IMR-90 (cell line): ENCODE measurements around the gene GOT2. TPM values are rescaled to one million over a fixed set of nuclear protein-coding genes. Genes with fewer than 3 reads are reported as not detected.
A peak's percentile ranks its signal among the peaks of the same experiment; 100 is the strongest.

Experiments used
- ATAC-seq: fragments of 200-7000 bp; cut with Tn5 transposase; 2 replicates; pipeline ENCODE4 v1.9.1; 2020; ENCODE audit warnings: low read depth, mild to moderate bottlenecking, moderate library complexity
- BruUV-seq: library from RNA; stranded (reverse); fragments of 400-500 nt; replicated peaks from 2 replicates; lab custom pipeline; 2021; lab: Mats Ljungman, UMichigan
- CTCF ChIA-PET: fragments of 300-600 bp; formaldehyde crosslinking; extraction: SDS; loops from one replicate; lab custom pipeline; 2021; ENCODE audit warnings: antibody characterized with exemption; lab: Yijun Ruan, JAX
- POLR2A ChIA-PET: fragments of 300-600 bp; sonication (Branson Sonifier 250); formaldehyde crosslinking; loops from one replicate; lab custom pipeline; 2022; ENCODE audit warnings: antibody characterized with exemption; ENCODE audit not compliant: unreplicated experiment; lab: Charles Lee
- DNase-seq: peaks from one replicate; pipeline ENCODE4 v3.0.0; 2013
- H2AFZ ChIP-seq: replicated peaks from 2 replicates; pipeline ENCODE3; 2013; ENCODE audit warnings: low read length, mild to moderate bottlenecking; ENCODE audit not compliant: poor library complexity
- H2AK5ac ChIP-seq: 2 replicates; pipeline ENCODE4 v1.6.1; 2013; ENCODE audit warnings: low read depth, low read length, inconsistent platforms
- H2AK9ac ChIP-seq: replicated peaks from 2 replicates; pipeline ENCODE3; 2013; ENCODE audit warnings: mild to moderate bottlenecking, low read depth, low read length, moderate library complexity; ENCODE audit not compliant: poor library complexity
- H2BK120ac ChIP-seq: 2 replicates; pipeline ENCODE4 v1.6.1; 2013; ENCODE audit warnings: low read depth, low read length, inconsistent platforms
- H2BK15ac ChIP-seq: 3 replicates; pipeline ENCODE4 v1.6.1; 2013; ENCODE audit warnings: low read depth, low read length, inconsistent platforms
- H2BK20ac ChIP-seq: 2 replicates; pipeline ENCODE4 v1.6.1; 2013; ENCODE audit warnings: low read depth, mild to moderate bottlenecking, inconsistent platforms, low read length, moderate library complexity
- H2BK5ac ChIP-seq: 2 replicates; pipeline ENCODE4 v1.6.1; 2013; ENCODE audit warnings: mild to moderate bottlenecking, low read depth, low read length, inconsistent platforms; ENCODE audit not compliant: poor library complexity, severe bottlenecking
- H3K14ac ChIP-seq: replicated peaks from 2 replicates; pipeline ENCODE4 v1.6.1; 2013; ENCODE audit warnings: low read depth, low read length, inconsistent platforms
- H3K18ac ChIP-seq: 2 replicates; pipeline ENCODE4 v1.6.1; 2013; ENCODE audit warnings: low read depth, low read length, control low read depth
- H3K23ac ChIP-seq: 2 replicates; pipeline ENCODE4 v1.6.1; 2013; ENCODE audit warnings: low read depth, low read length, inconsistent platforms
- H3K27ac ChIP-seq: 2 replicates; pipeline ENCODE4 v1.5.1; 2013; ENCODE audit warnings: mild to moderate bottlenecking, control low read depth, low read length; ENCODE audit not compliant: insufficient read depth
- H3K27me3 ChIP-seq: 2 replicates; pipeline ENCODE4 v1.6.1; 2013; ENCODE audit warnings: low read length; ENCODE audit not compliant: control insufficient read depth, insufficient read depth
- H3K36me3 ChIP-seq: 2 replicates; pipeline ENCODE4 v1.6.1; 2013; ENCODE audit warnings: low read length, mixed read lengths; ENCODE audit not compliant: control insufficient read depth, insufficient read depth
- H3K4ac ChIP-seq: 2 replicates; pipeline ENCODE4 v1.6.1; 2013; ENCODE audit warnings: low read depth, low read length, inconsistent platforms
- H3K4me1 ChIP-seq: 2 replicates; pipeline ENCODE4 v1.6.1; 2013; ENCODE audit warnings: low read length, mixed read lengths; ENCODE audit not compliant: control insufficient read depth, insufficient read depth
- H3K4me2 ChIP-seq: 2 replicates; pipeline ENCODE4 v1.6.1; 2013; ENCODE audit warnings: low read depth, mild to moderate bottlenecking, control low read depth, low read length, moderate library complexity
- H3K4me3 ChIP-seq: 2 replicates; pipeline ENCODE4 v1.5.1; 2013; ENCODE audit warnings: low read depth, mild to moderate bottlenecking, control low read depth, low read length, moderate library complexity; ENCODE audit not compliant: insufficient read depth
- H3K56ac ChIP-seq: 2 replicates; pipeline ENCODE4 v1.6.1; 2013; ENCODE audit warnings: low read length, inconsistent platforms; ENCODE audit not compliant: insufficient read depth; ENCODE audit errors: extremely low read depth
- H3K79me1 ChIP-seq, 2 experiments: 2 replicates each; pipeline ENCODE4 v1.6.1; 2013; ENCODE audit warnings: low read length in 2 of 2, inconsistent platforms in 1 of 2, low read depth in 1 of 2
- H3K9ac ChIP-seq: 2 replicates; pipeline ENCODE4 v1.6.1; 2013; ENCODE audit warnings: low read depth, low read length, control low read depth
- H3K9me1 ChIP-seq: 2 replicates; pipeline ENCODE4 v1.6.1; 2013; ENCODE audit warnings: low read length, inconsistent platforms; ENCODE audit not compliant: insufficient read depth
- H3K9me3 ChIP-seq: 2 replicates; pipeline ENCODE4 v1.6.1; 2013; ENCODE audit warnings: low read length; ENCODE audit not compliant: control insufficient read depth, insufficient read depth
- H4K20me1 ChIP-seq: 2 replicates; pipeline ENCODE4 v1.6.1; 2013; ENCODE audit warnings: low read length, inconsistent platforms; ENCODE audit not compliant: insufficient read depth
- H4K5ac ChIP-seq: 2 replicates; pipeline ENCODE4 v1.6.1; 2013; ENCODE audit warnings: mild to moderate bottlenecking, low read depth, low read length, control low read depth
- H4K8ac ChIP-seq, 2 experiments: 2 replicates each; pipeline ENCODE4 v1.6.1; 2013; ENCODE audit warnings: low read depth in 2 of 2, low read length in 2 of 2, control low read depth in 1 of 2, inconsistent platforms in 1 of 2
- H4K91ac ChIP-seq: 2 replicates; pipeline ENCODE4 v1.6.1; 2013; ENCODE audit warnings: low read depth, low read length, inconsistent platforms; ENCODE audit not compliant: insufficient read depth
- BHLHE40 ChIP-seq: fragments of 150-350 bp; IDR thresholded peaks from 2 replicates; pipeline ENCODE4 v1.6.1; 2016; ENCODE audit warnings: mild to moderate bottlenecking, low read depth, low read length
- CEBPB ChIP-seq: IDR thresholded peaks from 2 replicates; pipeline ENCODE4 v1.6.1; 2012; ENCODE audit warnings: low read depth, low read length, improper control_type of control experiment
- FOS ChIP-seq: fragments of 150-350 bp; IDR thresholded peaks from 2 replicates; pipeline ENCODE4 v1.6.1; 2016; ENCODE audit warnings: low read depth, low read length
- POLR2A ChIP-seq: IDR thresholded peaks from 2 replicates; pipeline ENCODE4 v1.6.1; 2012; ENCODE audit warnings: mild to moderate bottlenecking, low read depth, low read length
- RAD21 ChIP-seq: IDR thresholded peaks from 2 replicates; pipeline ENCODE4 v1.6.1; 2012; ENCODE audit warnings: low read length, improper control_type of control experiment
- SMC3 ChIP-seq: fragments of 150-350 bp; IDR thresholded peaks from 2 replicates; pipeline ENCODE4 v1.6.1; 2016; ENCODE audit warnings: low read depth, mild to moderate bottlenecking, antibody characterized with exemption, low read length, moderate library complexity
- WGBS, 2 experiments: methylation state at CpG; one replicate each; pipeline versions ENCODE4 v1.1.5 to v1.1.7; 2013; ENCODE audit warnings: missing lambda C conversion rate in 2 of 2; ENCODE audit not compliant: insufficient read length in 1 of 2; ENCODE audit errors: extremely low coverage in 2 of 2; 5-methylcytosine and 5-hydroxymethylcytosine counted together
- dilution Hi-C: fragments of 300-500 bp; cut with HindIII; formaldehyde crosslinking; loops from one replicate; pipeline ENCODE4 v1.14.3; 2018; ENCODE audit warnings: low sequenced_read_pairs; ENCODE audit not compliant: unreplicated experiment
- in situ Hi-C: fragments of 300-500 bp; cut with MboI; formaldehyde crosslinking; loops from 3 replicates; pipeline ENCODE4 v1.14.3; 2019; ENCODE audit warnings: low sequenced_read_pairs, inconsistent platforms, mixed read lengths
- intact Hi-C: fragments of 100-400 bp; cut with micrococcal nuclease; formaldehyde crosslinking; loops from 2 replicates; pipeline ENCODE4 v1.10.0; 2022
- microRNA-seq, 2 experiments: library from miRNA; stranded (forward) in 1 of 2; unstranded in 1 of 2; fragments of 10-50 nt in 1 of 2; fragments of <30 nt in 1 of 2; gene quantifications in 1 of 2; microRNA quantifications in 1 of 2; one replicate each; pipeline versions ENCODE3 to v1.1.0; 2013 to 2020; ENCODE audit not compliant: insufficient read depth in 1 of 2, insufficient read length in 1 of 2, unreplicated experiment in 1 of 2
- polyA plus RNA-seq, 3 experiments: library from polyadenylated mRNA; depleted of rRNA; stranded (reverse); fragments of >200 nt; gene quantifications; 2 replicates each; pipeline ENCODE4 v1.2.3, GENCODE V29; 2012; ENCODE audit warnings: low replicate concordance in 1 of 3
- small RNA-seq, 5 experiments: library from RNA; depleted of rRNA; stranded (forward); fragments of <200 nt; gene quantifications; one replicate each; pipeline ENCODE3, GENCODE V24; 2012
- total RNA-seq: library from RNA; depleted of rRNA; stranded (reverse); fragments of >200 nt; gene quantifications from 2 replicates; pipeline ENCODE4 v1.2.3, GENCODE V29; 2012; rRNA removed
- TF ChIP-seq, protein P1 (sequence below): fragments of 150-350 bp; IDR thresholded peaks from 2 replicates; pipeline ENCODE4 v1.6.1; 2016; ENCODE audit warnings: low read depth, mild to moderate bottlenecking, low read length, moderate library complexity, borderline replicate concordance

The GOT2 gene
- total and polyA plus RNA-seq, 2 of the 4 experiments (the other 2 are of a cell fraction): 50.2 to 60.2 TPM

GRCh38 chr16:58658796-58659211 lies 75.3 kb downstream of the GOT2 start:
- Histone ChIP-seq H2AK9ac (no peak overlapping the region), H2BK20ac (no peak overlapping the region), H3K9me3 (peaks cover 6% of the 10 kb centered on the region; the same call in 1 of the 2 replicates), H2AFZ (peak overlapping the region; percentile 2), H3K4ac (no peak overlapping the region), H2BK15ac (no peak overlapping the region), H3K4me3 (no peak overlapping the region), H2BK5ac (no peak overlapping the region), H3K9ac (no peak overlapping the region), H3K36me3 (no peaks in the 10 kb centered on the region), H3K4me1 (no peaks in the 10 kb centered on the region), H3K27me3 (peaks cover 2% of the 10 kb centered on the region; the same call in 1 of the 2 replicates), H2BK120ac (no peak overlapping the region), H3K23ac (no peak overlapping the region), H3K27ac (no peak overlapping the region), H4K91ac (no peak overlapping the region), H3K79me1 (no peaks in the 10 kb centered on the region), H4K5ac (no peak overlapping the region), H3K4me2 (no peak overlapping the region), H4K8ac (no peak overlapping the region), H4K20me1 (no peaks in the 10 kb centered on the region), H3K56ac (no peak overlapping the region), H3K18ac (no peak overlapping the region), H2AK5ac (no peak overlapping the region), H3K14ac (0 out of 2 replicates have a peak overlapping the region, but pooled peaks have one; percentile 2), H3K9me1 (no peaks in the 10 kb centered on the region)
- no TSS peak for BruUV-seq
- peak; percentile 57 for DNase-seq
- TF ChIP-seq RAD21 (no peak), BHLHE40 (no peak), SMC3 (no peak), CEBPB (0 out of 2 replicates have a peak, but pooled peaks have one; percentile 24), FOS (no peak), POLR2A (no peak)
- TF ChIP-seq, protein P1, sequence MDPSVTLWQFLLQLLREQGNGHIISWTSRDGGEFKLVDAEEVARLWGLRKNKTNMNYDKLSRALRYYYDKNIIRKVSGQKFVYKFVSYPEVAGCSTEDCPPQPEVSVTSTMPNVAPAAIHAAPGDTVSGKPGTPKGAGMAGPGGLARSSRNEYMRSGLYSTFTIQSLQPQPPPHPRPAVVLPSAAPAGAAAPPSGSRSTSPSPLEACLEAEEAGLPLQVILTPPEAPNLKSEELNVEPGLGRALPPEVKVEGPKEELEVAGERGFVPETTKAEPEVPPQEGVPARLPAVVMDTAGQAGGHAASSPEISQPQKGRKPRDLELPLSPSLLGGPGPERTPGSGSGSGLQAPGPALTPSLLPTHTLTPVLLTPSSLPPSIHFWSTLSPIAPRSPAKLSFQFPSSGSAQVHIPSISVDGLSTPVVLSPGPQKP: no peak
- ChIA-PET POLR2A (no interaction called here), CTCF (no interaction called here)
- WGBS, 2 experiments: 80% methylated on average over 1 of the region's 3 CpGs; no CpG with 5 or more reads in 1 of the 2 experiments
- no peak for ATAC-seq
- intact Hi-C loops: no loop called here
- in situ Hi-C loops: loop anchor here (10.0 kb wide), 1 partner anchor 324 kb away; no protein-coding TSS in a partner anchor
- dilution Hi-C loops: no loop called here

Small RNAs within 50 kb of the gene (microRNA-seq; reads per million reads assigned to microRNA genes)
- not detected for gene RN7SL143P (ENCODE audit: insufficient read depth, insufficient read length)
- gene RNU6-1155P (ENCODE audit: insufficient read depth, insufficient read length): not detected

Small RNAs within 50 kb of the gene (small RNA-seq; reads per million reads assigned to genes)
- gene RN7SL143P (0 reads per million in 5 experiments), gene RNU6-1155P (0 reads per million in 5 experiments)

Other genes starting within 250 kb of the GOT2 start
- 9.7 and 10.9 TPM in 2 replicates for gene NDRG4, start 234.2 kb downstream of the GOT2 start, total RNA-seq
- 23.5 and 26.5 TPM in 2 replicates for gene NDRG4, start 234.2 kb downstream of the GOT2 start, polyA plus RNA-seq (2012; rRNA removed)
- gene SETD6, start 218.8 kb downstream of the GOT2 start, total RNA-seq: 3.2 and 3.3 TPM in 2 replicates
- 5.2 and 6.4 TPM in 2 replicates for gene SETD6, start 218.8 kb downstream of the GOT2 start, polyA plus RNA-seq (2012; rRNA removed)
- 203 and 357 TPM in 2 replicates for gene CNOT1, start 104.5 kb downstream of the GOT2 start, total RNA-seq
- 67.7 and 85.5 TPM in 2 replicates for gene CNOT1, start 104.5 kb downstream of the GOT2 start, polyA plus RNA-seq (2012; rRNA removed)
- 13.6 and 14.7 TPM in 2 replicates for gene SLC38A7, start 49.5 kb downstream of the GOT2 start, total RNA-seq
- 16.4 and 16.7 TPM in 2 replicates for gene SLC38A7, start 49.5 kb downstream of the GOT2 start, polyA plus RNA-seq (2012; rRNA removed)